GM10248 (cell line): ENCODE results near the gene EMILIN1.

Experiments
- CTCF ChIA-PET: fragments of 300-600 bp; sonication (Branson Sonifier 250); formaldehyde crosslinking; extraction: SDS; loops from one replicate; lab custom pipeline; 2021; ENCODE audit warnings: antibody characterized with exemption; lab: Yijun Ruan, JAX
- POLR2A ChIA-PET: fragments of 350-650 bp; sonication (Branson Sonifier 250); formaldehyde crosslinking; extraction: SDS; loops from one replicate; lab custom pipeline; 2020; ENCODE audit warnings: antibody characterized with exemption; lab: Yijun Ruan, JAX
- DNase-seq: peaks from one replicate; pipeline ENCODE4 v3.0.0; 2012; ENCODE audit errors: extremely low spot score
- CTCF ChIP-seq: IDR thresholded peaks from 2 replicates; pipeline ENCODE4 v1.5.1; 2012; ENCODE audit warnings: mild to moderate bottlenecking, low read depth; ENCODE audit errors: extremely low read depth, missing control alignments, control extremely low read depth

EMILIN1 gene

GRCh38 chr2:27053321-27053720, 25.1 kb upstream of the EMILIN1 start:
- CTCF ChIA-PET = interaction anchor here (1.0 to 8.7 kb wide), 9 partner anchors 10 to 207 kb away, joined by 3 to 66 read pairs (median 4); partner anchors contain the start of genes KHK, OST4 and TMEM214
- no peak for TF ChIP-seq CTCF
- no peak for DNase-seq
- POLR2A ChIA-PET = no interaction called here

DNA sequence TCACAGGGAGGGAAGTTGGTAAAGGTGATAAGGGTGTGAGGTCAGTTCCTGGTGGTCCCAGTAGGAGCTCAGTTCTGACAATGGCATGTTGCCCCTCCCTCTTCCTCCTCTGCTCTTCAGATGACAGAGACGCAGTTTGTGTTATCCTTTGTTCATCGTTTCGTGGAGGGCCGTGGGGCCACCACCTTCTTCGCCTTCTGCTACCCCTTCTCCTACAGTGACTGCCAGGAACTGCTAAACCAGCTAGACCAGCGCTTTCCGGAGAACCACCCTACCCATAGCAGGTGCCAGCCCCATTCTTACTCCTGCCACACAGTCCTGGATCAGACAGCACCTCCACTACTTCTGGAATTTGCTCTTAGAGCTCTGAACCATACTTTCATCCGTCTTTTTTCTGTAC, 24.6 kb upstream of the EMILIN1 start:
- no peak for TF ChIP-seq CTCF
- ChIA-PET POLR2A (no interaction called here), CTCF (interaction anchor here (1.0 to 2.0 kb wide), 7 partner anchors 11 to 208 kb away, joined by 3 to 6 read pairs (median 3); partner anchors contain the start of gene KHK)
- no peak for DNase-seq

DNA sequence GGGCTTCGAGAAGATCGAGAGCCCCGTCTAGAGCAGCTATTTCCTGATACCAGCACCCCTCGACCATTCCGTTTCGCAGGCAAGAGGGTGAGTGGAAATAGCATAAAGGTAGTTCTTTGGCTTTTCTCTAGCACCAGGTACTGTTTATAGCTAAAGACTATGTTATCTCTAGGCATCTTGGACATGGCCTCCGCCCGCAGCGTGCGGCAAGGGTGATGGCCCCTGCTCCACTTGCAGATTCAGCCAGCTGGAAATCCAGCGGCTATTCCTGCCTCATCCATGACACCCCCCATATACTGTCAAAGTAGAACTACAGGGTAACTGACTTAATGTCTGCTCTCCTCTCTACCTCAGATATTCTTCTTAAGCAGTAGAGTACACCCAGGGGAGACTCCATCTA, 23.7 kb upstream of the EMILIN1 start:
- POLR2A ChIA-PET = no interaction called here
- CTCF ChIA-PET = interaction anchor here (0.7 to 3.1 kb wide), 10 partner anchors 10 to 93 kb away, joined by 3 to 16 read pairs (median 4); partner anchors contain the start of gene OST4
- DNase-seq = no peak
- no peak for TF ChIP-seq CTCF

GRCh38 chr2:27057184-27057583, 21.2 kb upstream of the EMILIN1 start:
- ChIA-PET CTCF (interaction anchor here (1.5 to 3.1 kb wide), 5 partner anchors 8 to 17 kb away, joined by 3 to 16 read pairs (median 7); partner anchors contain the start of gene OST4), POLR2A (interaction anchor here (1.7 kb wide), 1 partner anchor 10 kb away, joined by 4 read pairs; no protein-coding TSS in a partner anchor)
- no peak for DNase-seq
- TF ChIP-seq CTCF = no peak

- TF ChIP-seq CTCF = no peak
- ChIA-PET CTCF (interaction anchor here (1.5 kb wide), 1 partner anchor 9 kb away, joined by 3 read pairs; no protein-coding TSS in a partner anchor), POLR2A (interaction anchor here (0.9 to 2.7 kb wide), 3 partner anchors 8 to 28 kb away, joined by 3 to 12 read pairs (median 7); partner anchors contain the start of genes KHK and OST4)
- DNase-seq = no peak
Measured at GRCh38 chr2:27058210-27058609, 20.2 kb upstream of the EMILIN1 start.

DNA sequence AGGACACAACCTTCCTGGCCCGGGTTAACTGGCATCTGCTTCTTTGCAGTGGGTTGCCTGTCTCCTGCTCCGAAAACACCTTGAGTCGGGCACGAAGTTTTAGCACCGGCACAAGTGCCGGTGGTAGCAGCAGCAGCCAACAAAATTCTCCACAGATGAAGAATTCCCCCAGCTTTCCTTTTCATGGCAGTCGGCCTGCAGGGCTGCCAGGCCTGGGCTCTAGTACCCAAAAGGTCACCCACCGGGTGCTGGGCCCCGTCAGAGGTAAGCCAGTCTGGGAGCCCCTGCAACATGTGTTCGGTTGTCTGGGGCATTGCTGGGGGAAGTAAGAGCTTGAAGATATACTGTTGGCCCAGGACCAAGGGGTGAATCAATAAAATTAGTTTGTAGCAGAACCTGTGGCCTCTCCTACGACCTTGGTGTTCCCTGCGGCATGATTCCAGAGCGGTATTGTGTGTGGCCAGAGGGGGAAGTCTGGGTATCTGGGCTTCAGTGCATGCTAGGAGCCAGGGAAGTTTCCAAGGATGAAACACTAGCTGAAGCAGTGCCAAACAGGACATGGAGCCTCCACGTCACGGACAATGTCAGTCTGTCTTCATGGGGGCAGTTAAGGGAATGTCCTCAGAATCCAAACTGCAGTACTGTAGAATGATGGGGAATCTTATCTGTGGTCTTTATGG, 19.1 kb upstream of the EMILIN1 start:
- TF ChIP-seq CTCF = no peak
- ChIA-PET POLR2A (interaction anchor here (0.9 to 2.7 kb wide), 3 partner anchors 9 to 27 kb away, joined by 3 to 12 read pairs (median 7); partner anchors contain the start of genes KHK and OST4), CTCF (interaction anchor here (1.1 to 1.5 kb wide), 4 partner anchors 8 to 98 kb away, joined by 3 to 5 read pairs (median 4); no protein-coding TSS in a partner anchor)
- no peak for DNase-seq
